Fibroblast of peridontal ligament (primary cell): ENCODE measurements around the gene PCDHGC3.

Experiments
- DNase-seq: peaks from one replicate; pipeline ENCODE4 v3.0.0-alpha.2; 2010; ENCODE audit errors: extremely low read depth

The PCDHGC3 gene

DNA sequence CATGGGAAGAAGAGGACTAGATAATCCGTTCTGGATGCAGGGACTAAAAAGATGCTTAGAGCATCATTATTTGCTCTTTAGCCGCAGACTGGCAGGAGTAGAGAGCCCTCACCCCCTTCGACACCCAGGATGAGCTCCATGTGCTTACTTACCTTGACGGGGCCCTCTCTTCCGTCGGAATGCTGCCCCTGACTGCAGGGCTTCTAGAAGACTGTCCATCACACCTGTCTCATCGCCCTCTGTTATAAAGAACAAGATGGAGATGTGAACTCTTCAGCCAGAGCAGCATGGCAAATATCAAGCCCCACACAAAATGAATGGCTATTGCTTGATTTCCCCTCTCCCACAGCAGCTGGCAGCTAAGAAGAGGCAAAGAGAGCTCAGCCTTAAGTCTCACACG, 48.2 kb downstream of the PCDHGC3 start:
- DNase-seq: no peak

GRCh38 chr5:141524604-141525597, 49.1 kb downstream of the PCDHGC3 start:
- DNase-seq: peak; percentile 99

DNA sequence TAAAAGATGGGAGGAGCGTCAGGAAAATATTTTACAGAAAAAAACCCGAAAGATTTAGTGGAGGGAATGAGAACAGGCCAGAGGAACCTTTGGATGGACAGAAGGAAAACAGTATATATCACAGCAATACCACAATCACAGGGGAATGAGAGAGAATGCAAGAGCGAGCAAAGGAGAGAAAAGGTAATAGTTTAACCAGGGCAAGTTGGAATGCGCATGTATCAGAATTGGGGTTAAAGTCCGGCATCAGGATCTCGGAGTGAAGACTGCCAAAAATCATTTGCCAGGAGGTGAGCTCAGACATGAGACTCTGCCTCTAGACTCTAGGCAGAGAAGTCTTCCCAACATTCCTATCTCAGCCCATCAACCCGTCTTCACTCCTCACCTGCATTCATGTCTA, 49.9 kb downstream of the PCDHGC3 start:
- no peak for DNase-seq

GRCh38 chr5:141527426-141527825, 51.7 kb downstream of the PCDHGC3 start:
- no peak for DNase-seq
